Stomach (tissue), 9 donors: ENCODE data around the gene TMEM256. TPM values are rescaled to one million over a fixed set of nuclear protein-coding genes. Genes with fewer than 3 reads are reported as not detected.

Experiments used
- DNase-seq, 2 donors: peaks; one replicate each; pipeline versions ENCODE4 v3.0.0 to v3.0.0-alpha.2; 2013 to 2019
- H3K27ac ChIP-seq, 5 donors: fragments of 200-600 bp in 4 of 5; sonication (generic) in 4 of 5; one replicate each; pipeline ENCODE4 v1.5.1; 2013 to 2019; ENCODE audit warnings: mild to moderate bottlenecking in 1 of 5, moderate library complexity in 1 of 5
- H3K27me3 ChIP-seq, 3 donors: fragments of 200-600 bp; sonication (generic); one replicate each; pipeline ENCODE4 v1.5.1; 2017 to 2019; ENCODE audit warnings: mixed run types in 1 of 3
- H3K36me3 ChIP-seq, 4 donors: fragments of 200-600 bp; sonication (generic); 1 replicate in 3 of 4; 2 replicates in 1 of 4; pipeline ENCODE4 v1.5.1; 2016 to 2019
- H3K4me1 ChIP-seq, 4 donors: fragments of 200-600 bp; sonication (generic); one replicate each; pipeline ENCODE4 v1.5.1; 2016 to 2019
- H3K4me3 ChIP-seq, 4 donors: fragments of 200-600 bp; sonication (generic) in 3 of 4; one replicate each; pipeline ENCODE4 v1.5.1; 2016 to 2019; ENCODE audit warnings: mild to moderate bottlenecking in 1 of 4
- H3K9me3 ChIP-seq, 4 donors: fragments of 200-600 bp; sonication (generic); one replicate each; pipeline ENCODE4 v1.5.1; 2016 to 2019
- EP300 ChIP-seq: sonication (generic); formaldehyde crosslinking; IDR thresholded peaks from one replicate; pipeline ENCODE4 v1.6.1; 2017; ENCODE audit warnings: antibody characterized with exemption
- POLR2A ChIP-seq, 4 donors: fragments of 450-650 bp; IDR thresholded peaks; one replicate each; pipeline ENCODE4 v1.6.1; 2016; ENCODE audit warnings: antibody characterized with exemption in 4 of 4, control low read depth in 2 of 4, mild to moderate bottlenecking in 1 of 4, moderate library complexity in 1 of 4
- POLR2AphosphoS5 ChIP-seq, 3 donors: sonication (generic); formaldehyde crosslinking; IDR thresholded peaks; one replicate each; pipeline ENCODE4 v1.6.1; 2016; ENCODE audit warnings: antibody characterized with exemption in 3 of 3
- WGBS, 5 donors: extraction: QIAGEN DNeasy Blood & Tissue Kit in 3 of 5; methylation state at CpG; one replicate each; pipeline versions ENCODE4 v1.1.5 to v1.1.7; 2013 to 2018; 5-methylcytosine and 5-hydroxymethylcytosine counted together
- intact Hi-C: fragments of 100-400 bp; cut with DNase I; formaldehyde crosslinking; loops from one replicate; pipeline ENCODE4 v1.15.1; 2023; ENCODE audit warnings: low total_unique reads
- polyA plus RNA-seq, 3 donors: library from polyadenylated mRNA; stranded (reverse); fragments of 200-250 nt; gene quantifications; one replicate each; pipeline ENCODE4 v1.2.3, GENCODE V29; 2013
- total RNA-seq, 5 donors: library from RNA; depleted of rRNA; stranded (reverse); fragments of >200 nt; gene quantifications; one replicate each; pipeline versions ENCODE4 v1.1.0 to v1.2.3, GENCODE V29; 2014 to 2016
- TF ChIP-seq, protein P1 (sequence below), 7 experiments: fragments of 450-650 bp in 4 of 7; fragments of 200-600 bp in 3 of 7; sonication (generic) in 3 of 7; IDR thresholded peaks; one replicate each; pipeline ENCODE4 v1.5.1; 2016 to 2019; ENCODE audit warnings: antibody characterized with exemption in 7 of 7, control low read depth in 2 of 7, mild to moderate bottlenecking in 1 of 7
- donor health status: healthy with polysubstance abuse.
- donor health status: Bipolar disorder and iron deficiency.
- donor health status: healthy.

TMEM256 gene
- total and polyA plus RNA-seq, 8 donors: 39.8 to 347 (median 253) TPM; not detected in 1

DNA sequence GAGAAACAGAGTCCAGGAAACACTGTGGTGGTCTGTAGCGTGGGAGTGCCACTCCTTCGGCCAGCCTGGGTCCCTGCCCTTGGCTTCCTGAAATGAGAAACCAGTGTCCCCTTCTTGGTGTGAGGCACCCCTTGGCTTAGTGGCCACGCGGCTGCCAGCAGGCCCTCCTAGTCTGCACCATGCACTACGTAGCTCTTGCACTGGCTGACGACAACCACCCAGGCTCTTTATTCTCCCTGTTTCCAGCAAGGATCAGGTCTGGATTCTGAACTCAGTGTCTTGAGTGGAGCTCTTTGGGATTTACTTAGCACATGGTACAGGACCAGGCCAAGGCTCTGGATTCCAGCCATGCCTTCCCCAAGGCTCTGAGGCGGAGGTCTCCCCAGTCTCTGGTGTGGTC, 23.7 kb upstream of the TMEM256 start:
- intact Hi-C loops: loop anchor here (10.0 kb wide), 1 partner anchor 63 kb away; no protein-coding TSS in a partner anchor
- Histone ChIP-seq H3K9me3 (no peaks in the 10 kb centered on the region), H3K36me3 (no peaks in the 10 kb centered on the region), H3K27ac (no peak overlapping the region), H3K4me1 (no peaks in the 10 kb centered on the region), H3K4me3 (no peak overlapping the region), H3K27me3 (no peaks in the 10 kb centered on the region)
- WGBS, 5 donors: 88 to 93% (median 89%) methylated on average over 4 to 7 of the region's 7 CpGs
- no peak for DNase-seq
- no peak for TF ChIP-seq POLR2AphosphoS5 (IDR thresholded peaks at IDR 0.05)
- TF ChIP-seq, protein P1, sequence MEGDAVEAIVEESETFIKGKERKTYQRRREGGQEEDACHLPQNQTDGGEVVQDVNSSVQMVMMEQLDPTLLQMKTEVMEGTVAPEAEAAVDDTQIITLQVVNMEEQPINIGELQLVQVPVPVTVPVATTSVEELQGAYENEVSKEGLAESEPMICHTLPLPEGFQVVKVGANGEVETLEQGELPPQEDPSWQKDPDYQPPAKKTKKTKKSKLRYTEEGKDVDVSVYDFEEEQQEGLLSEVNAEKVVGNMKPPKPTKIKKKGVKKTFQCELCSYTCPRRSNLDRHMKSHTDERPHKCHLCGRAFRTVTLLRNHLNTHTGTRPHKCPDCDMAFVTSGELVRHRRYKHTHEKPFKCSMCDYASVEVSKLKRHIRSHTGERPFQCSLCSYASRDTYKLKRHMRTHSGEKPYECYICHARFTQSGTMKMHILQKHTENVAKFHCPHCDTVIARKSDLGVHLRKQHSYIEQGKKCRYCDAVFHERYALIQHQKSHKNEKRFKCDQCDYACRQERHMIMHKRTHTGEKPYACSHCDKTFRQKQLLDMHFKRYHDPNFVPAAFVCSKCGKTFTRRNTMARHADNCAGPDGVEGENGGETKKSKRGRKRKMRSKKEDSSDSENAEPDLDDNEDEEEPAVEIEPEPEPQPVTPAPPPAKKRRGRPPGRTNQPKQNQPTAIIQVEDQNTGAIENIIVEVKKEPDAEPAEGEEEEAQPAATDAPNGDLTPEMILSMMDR (IDR thresholded peaks at IDR 0.05): no peak
- no peak for TF ChIP-seq POLR2A (IDR thresholded peaks at IDR 0.05)
- no peak for TF ChIP-seq EP300

DNA sequence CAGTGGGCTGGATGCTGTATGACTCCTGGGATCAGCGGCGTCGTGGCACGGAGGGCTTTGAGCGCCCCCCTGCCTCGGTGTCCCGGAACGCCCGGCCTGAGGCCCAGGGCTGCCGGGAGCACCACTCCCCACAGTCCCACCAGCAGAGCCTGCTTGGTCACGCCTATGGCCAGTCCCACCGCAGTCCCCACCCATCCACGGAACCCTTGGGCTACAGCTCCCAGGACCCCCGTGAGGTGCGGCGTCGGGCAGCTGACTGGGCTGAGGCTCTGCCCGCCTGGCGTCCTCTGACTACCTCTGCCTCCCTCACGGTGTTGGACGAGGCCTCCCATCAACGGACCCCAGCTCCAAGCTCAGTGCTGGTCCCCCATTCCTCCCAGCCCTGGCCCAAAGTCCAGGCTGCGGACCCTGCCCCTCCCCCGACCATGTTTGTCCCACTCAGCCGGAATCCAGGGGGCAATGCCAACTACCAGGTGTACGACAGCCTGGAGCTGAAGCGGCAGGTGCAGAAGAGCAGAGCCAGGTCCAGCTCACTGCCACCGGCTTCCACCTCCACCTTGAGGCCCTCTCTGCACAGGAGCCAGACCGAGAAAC, 23.1 kb upstream of the TMEM256 start:
- TF ChIP-seq, protein P1 (IDR thresholded peaks at IDR 0.05): no peak
- TF ChIP-seq EP300 (no peak), POLR2A (IDR thresholded peaks at IDR 0.05) (no peak), POLR2AphosphoS5 (IDR thresholded peaks at IDR 0.05) (no peak)
- no peaks in the 10 kb centered on the region for H3K4me1 ChIP-seq
- no peak overlapping the region for H3K4me3 ChIP-seq
- no peaks in the 10 kb centered on the region for H3K36me3 ChIP-seq
- H3K27ac ChIP-seq: no peak overlapping the region
- DNase-seq: no peak
- 90 to 94% (median 91%) methylated on average over 14 to 29 of the region's 29 CpGs for WGBS, 5 donors
- H3K9me3 ChIP-seq: no peaks in the 10 kb centered on the region
- no peaks in the 10 kb centered on the region for H3K27me3 ChIP-seq
- intact Hi-C loops: loop anchor here (10.0 kb wide), 1 partner anchor 62 kb away; no protein-coding TSS in a partner anchor

DNA sequence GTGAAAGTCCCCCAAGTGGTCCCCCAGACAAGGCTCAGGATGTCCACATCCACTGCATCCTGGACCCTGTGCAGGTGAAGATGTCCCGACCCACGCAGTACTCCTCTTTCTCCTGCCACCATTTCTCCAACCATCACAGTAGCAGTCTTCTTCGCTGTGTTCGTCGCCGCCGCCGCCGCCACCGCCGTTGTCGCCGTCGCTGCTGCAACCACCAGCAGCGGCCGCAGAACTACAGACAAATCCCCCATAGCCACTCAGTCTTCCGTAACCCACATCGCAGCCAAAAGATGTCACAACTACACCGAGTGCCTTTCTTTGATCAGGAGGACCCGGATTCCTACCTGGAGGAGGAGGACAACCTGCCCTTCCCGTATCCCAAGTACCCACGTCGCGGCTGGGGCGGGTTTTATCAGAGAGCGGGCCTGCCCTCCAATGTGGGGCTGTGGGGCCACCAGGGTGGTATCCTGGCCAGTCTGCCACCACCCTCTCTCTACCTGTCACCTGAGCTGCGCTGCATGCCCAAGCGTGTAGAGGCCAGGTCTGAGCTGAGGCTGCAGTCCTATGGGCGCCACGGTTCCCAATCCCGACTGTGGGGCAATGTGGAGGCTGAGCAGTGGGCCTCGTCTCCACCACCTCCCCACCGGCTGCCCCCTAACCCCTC, 22.4 kb upstream of the TMEM256 start:
- intact Hi-C loops: loop anchor here (10.0 kb wide), 1 partner anchor 62 kb away; no protein-coding TSS in a partner anchor
- Histone ChIP-seq H3K4me3 (no peak overlapping the region), H3K27ac (no peak overlapping the region), H3K27me3 (no peaks in the 10 kb centered on the region), H3K36me3 (no peaks in the 10 kb centered on the region), H3K9me3 (no peaks in the 10 kb centered on the region), H3K4me1 (no peaks in the 10 kb centered on the region)
- whole genome bisulfite sequencing, 5 donors: 89 to 94% (median 93%) methylated on average over 28 to 33 of the region's 33 CpGs
- DNase-seq: no peak
- TF ChIP-seq EP300: no peak
- no peak for TF ChIP-seq POLR2AphosphoS5 (IDR thresholded peaks at IDR 0.05)

DNA sequence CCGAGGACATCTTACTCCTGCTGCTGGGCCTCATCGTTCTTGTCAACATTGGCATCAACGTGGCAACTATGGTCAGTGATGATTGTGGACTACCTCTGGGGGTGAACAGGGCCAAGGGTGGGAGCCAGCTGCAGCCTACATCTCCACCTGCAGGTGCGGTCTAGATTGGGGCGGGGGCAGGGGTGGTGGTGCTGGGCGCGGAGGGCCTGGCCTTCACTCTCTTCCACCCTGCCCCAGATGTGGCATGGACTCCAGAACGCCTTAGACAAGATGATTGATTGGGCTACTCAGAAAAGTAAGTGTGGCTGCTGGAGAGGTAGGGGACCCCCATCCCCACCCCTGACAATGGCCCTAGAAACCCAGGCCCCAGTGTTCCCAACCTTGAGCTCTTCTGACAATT, 21.9 kb upstream of the TMEM256 start:
- Histone ChIP-seq H3K27me3 (no peaks in the 10 kb centered on the region), H3K36me3 (no peaks in the 10 kb centered on the region), H3K4me1 (no peaks in the 10 kb centered on the region), H3K4me3 (no peak overlapping the region), H3K9me3 (no peaks in the 10 kb centered on the region), H3K27ac (no peak overlapping the region)
- WGBS, 5 donors: 79 to 91% (median 85%) methylated on average over 7 to 8 of the region's 8 CpGs
- TF ChIP-seq EP300: no peak
- TF ChIP-seq, protein P1 (IDR thresholded peaks at IDR 0.05): no peak
- TF ChIP-seq POLR2A (IDR thresholded peaks at IDR 0.05): no peak
- TF ChIP-seq POLR2AphosphoS5 (IDR thresholded peaks at IDR 0.05): no peak
- intact Hi-C loops: loop anchor here (10.0 kb wide), 1 partner anchor 61 kb away; no protein-coding TSS in a partner anchor
- DNase-seq: no peak

DNA sequence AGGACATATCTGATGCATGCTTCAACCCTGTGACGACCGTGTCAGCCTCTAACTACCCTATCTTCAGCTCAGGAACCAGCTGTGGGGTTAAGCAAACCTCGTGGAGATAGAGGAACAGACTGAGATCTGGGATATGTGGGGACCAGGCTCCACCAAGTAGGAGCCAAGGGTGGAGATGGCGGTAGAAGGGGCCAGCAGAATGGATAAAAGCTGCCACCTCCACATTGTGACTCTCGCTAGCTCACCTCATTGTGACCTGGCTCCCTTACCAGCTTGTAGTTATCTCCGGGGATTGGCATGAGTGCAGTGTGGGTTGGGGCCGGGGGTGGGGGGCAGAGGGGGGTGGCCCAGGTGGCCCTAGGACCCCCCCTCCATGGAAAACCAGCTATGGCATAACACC, 21.4 kb upstream of the TMEM256 start, which contains the start of gene SPEM2:
Gene SPEM2 (plus strand): TSS at position 301 of the 400 bp plus-strand sequence. CDS start 73 bp downstream, at position 374.
- Histone ChIP-seq H3K9me3 (no peaks in the 10 kb centered on the region), H3K27ac (no peak within 1 kb of the TSS), H3K4me3 (no peak within 1 kb of the TSS), H3K27me3 (no peaks in the 10 kb centered on the region), H3K36me3 (no peaks in the 10 kb centered on the region), H3K4me1 (no peaks in the 10 kb centered on the region)
- 47 to 83% (median 57%) methylated on average over 6 to 7 of the region's 7 CpGs for WGBS, 5 donors
- TF ChIP-seq EP300: no peak
- no peak for TF ChIP-seq POLR2A (IDR thresholded peaks at IDR 0.05)
- no peak for TF ChIP-seq POLR2AphosphoS5 (IDR thresholded peaks at IDR 0.05)
- TF ChIP-seq, protein P1 (IDR thresholded peaks at IDR 0.05): no peak
- no peak for DNase-seq
- intact Hi-C loops: loop anchor here (10.0 kb wide), 1 partner anchor 61 kb away; no protein-coding TSS in a partner anchor
